Motor neuron (in vitro differentiated cells): ENCODE data around the gene ATP6AP1. TPM values are rescaled to one million over a fixed set of nuclear protein-coding genes. Genes with fewer than 3 reads are reported as not detected.
"Not testable (repeated sequence)": the region's sequence is repeated elsewhere in the genome, so short reads cannot be mapped to it uniquely, and the experiment has no call there.

Experiments used
- ATAC-seq, 8 experiments: fragments of 200-7000 bp; cut with Tn5 transposase; replicated peaks in 6 of 8; 2 replicates each; pipeline ENCODE4 v1.8.0; 2021; ENCODE audit warnings: mild to moderate bottlenecking in 8 of 8, moderate library complexity in 8 of 8
- H3K27ac ChIP-seq, 2 donors: fragments of 250-450 bp; sonication (Bioruptor Pico); 2 replicates each; pipeline ENCODE4 v1.9.0; 2021; ENCODE audit warnings: antibody characterized with exemption in 2 of 2, mild to moderate bottlenecking in 2 of 2, moderate library complexity in 1 of 2
- H3K4me1 ChIP-seq, 2 donors: fragments of 250-450 bp; sonication (Bioruptor Pico); replicated peaks in 1 of 2; 2 replicates each; pipeline ENCODE4 v1.6.1; 2021; ENCODE audit warnings: antibody characterized with exemption in 2 of 2, mild to moderate bottlenecking in 2 of 2, moderate library complexity in 1 of 2
- H3K4me3 ChIP-seq, 5 donors: fragments of 250-450 bp; sonication (Bioruptor Pico); 2 replicates each; pipeline ENCODE4 v1.9.0; 2021; ENCODE audit warnings: antibody characterized with exemption in 5 of 5, mild to moderate bottlenecking in 5 of 5, moderate library complexity in 4 of 5
- WGBS, 10 experiments: fragments of 450-650 bp; shearing (Covaris generic); methylation state at CpG; one replicate each; pipeline ENCODE4 v1.0.0; 2022; 5-methylcytosine and 5-hydroxymethylcytosine counted together
- in situ Hi-C, 9 experiments: fragments of 400-800 bp; cut with MboI; loops; one replicate each; pipeline ENCODE4 v1.15.0; 2021; ENCODE audit warnings: low sequenced_read_pairs in 9 of 9, low pct_unique_long_range_greater_than_20kb in 2 of 9; ENCODE audit not compliant: unreplicated experiment in 9 of 9
- total RNA-seq, 8 experiments: library from RNA; unstranded; fragments of 300-600 nt; gene quantifications; 2 replicates each; pipeline versions ENCODE4 v1.2.3 to v1.2.4, GENCODE V29; 2022

Gene ATP6AP1
- total RNA-seq, 8 experiments from 2014 or later = 67.6 to 164 (median 78.9) TPM

- H3K4me1 ChIP-seq, in situ Hi-C loops: not testable (repeated sequence)
- Histone ChIP-seq H3K27ac (peak overlapping the region in 1 of 2 donors; percentile 97), H3K4me3 (peak overlapping the region in 3 of 5 donors; percentile 25 to 65 (median 46))
- WGBS, 10 experiments = no CpG with 5 or more reads among the region's 121 CpGs
- peak; percentile 77 to 85 (median 82) for ATAC-seq
These were observed 38.4 kb upstream of the ATP6AP1 start for GRCh38 chrX:154389812-154390747.

GRCh38 chrX:154396363-154396762 lies 32.1 kb upstream of the ATP6AP1 start:
- ATAC-seq, in situ Hi-C loops: not testable (repeated sequence)
- peak overlapping the region in 1 of 2 donors; percentile 99 for H3K27ac ChIP-seq
- WGBS, 10 experiments = 61 to 100% (median 75%) methylated on average over 2 to 14 of the region's 17 CpGs; no CpG with 5 or more reads in 7 of the 10 experiments
- peak overlapping the region in 3 of 5 donors; percentile 76 to 86 (median 84) for H3K4me3 ChIP-seq
- peaks cover 14 to 18% of the 10 kb centered on the region in 2 donors for H3K4me1 ChIP-seq

GRCh38 chrX:154396973-154397887 lies 31.2 kb upstream of the ATP6AP1 start:
- peak overlapping the region; percentile 99 for H3K27ac ChIP-seq
- 0 to 100% (median 47%) methylated on average over 1 to 8 of the region's 53 CpGs; no CpG with 5 or more reads in 7 of the 10 experiments for WGBS, 10 experiments
- H3K4me1 ChIP-seq = peaks cover 14 to 18% of the 10 kb centered on the region in 2 donors
- in situ Hi-C loops = no loop called here
- peak; percentile 40 to 80 (median 71) for ATAC-seq
- peak overlapping the region; percentile 58 to 86 (median 76) for H3K4me3 ChIP-seq

GRCh38 chrX:154397888-154398667 lies 30.4 kb upstream of the ATP6AP1 start, which contains the start of gene RPL10:
TSS of gene RPL10 (plus strand) at chrX:154398377. CDS start at chrX:154398520, 143 bp downstream.
- in situ Hi-C loops = no loop called here
- peak; percentile 38 to 88 (median 81) for ATAC-seq
- Histone ChIP-seq H3K4me3 (peak within 1 kb of the TSS; percentile 58 to 86 (median 76)), H3K27ac (peak within 1 kb of the TSS; percentile 99), H3K4me1 (peaks cover 14 to 18% of the 10 kb centered on the region in 2 donors)
- WGBS, 10 experiments = 0 to 43% (median 0%) methylated on average over 1 to 11 of the region's 69 CpGs; no CpG with 5 or more reads in 7 of the 10 experiments

GRCh38 chrX:154398668-154399526 lies 29.6 kb upstream of the ATP6AP1 start:
- 0 to 35% (median 19%) methylated on average over 6 to 40 of the region's 49 CpGs; no CpG with 5 or more reads in 6 of the 10 experiments for WGBS, 10 experiments
- Histone ChIP-seq H3K27ac (peak overlapping the region; percentile 99), H3K4me3 (peak overlapping the region; percentile 58 to 86 (median 76)), H3K4me1 (peaks cover 14 to 18% of the 10 kb centered on the region in 2 donors)
- in situ Hi-C loops = no loop called here
- peak in 2 of 8 experiments; percentile 0 to 1 for ATAC-seq

GRCh38 chrX:154399527-154400368 lies 28.7 kb upstream of the ATP6AP1 start:
- Histone ChIP-seq H3K4me1 (peaks cover 14 to 18% of the 10 kb centered on the region in 2 donors), H3K4me3 (peak overlapping the region; percentile 58 to 86 (median 76)), H3K27ac (peak overlapping the region in 1 of 2 donors; percentile 99)
- no peak for ATAC-seq
- WGBS, 10 experiments = 47 to 50% methylated on average over 1 to 5 of the region's 14 CpGs; no CpG with 5 or more reads in 8 of the 10 experiments
- in situ Hi-C loops = no loop called here

GRCh38 chrX:154400369-154400817 lies 28.1 kb upstream of the ATP6AP1 start:
- in situ Hi-C loops, H3K4me3 ChIP-seq, ATAC-seq, H3K27ac ChIP-seq: not testable (repeated sequence)
- H3K4me1 ChIP-seq = peaks cover 14 to 18% of the 10 kb centered on the region in 2 donors
- WGBS, 10 experiments = 67% methylated on average over 1 of the region's 6 CpGs; no CpG with 5 or more reads in 9 of the 10 experiments

GRCh38 chrX:154401045-154401799 lies 27.3 kb upstream of the ATP6AP1 start:
- peak in 3 of 8 experiments; percentile 1 to 7 (median 1) for ATAC-seq
- Histone ChIP-seq H3K4me1 (peaks cover 14 to 18% of the 10 kb centered on the region in 2 donors), H3K4me3 (no peak overlapping the region), H3K27ac (no peak overlapping the region)
- WGBS, 10 experiments = 63% methylated on average over 3 of the region's 6 CpGs; no CpG with 5 or more reads in 9 of the 10 experiments
- in situ Hi-C loops = no loop called here

- Histone ChIP-seq H3K4me3 (no peak overlapping the region), H3K27ac (no peak overlapping the region), H3K4me1 (peaks cover 10% of the 10 kb centered on the region in 2 donors)
- in situ Hi-C loops = no loop called here
- 15 to 100% (median 40%) methylated on average over 1 to 3 of the region's 6 CpGs; no CpG with 5 or more reads in 5 of the 10 experiments for WGBS, 10 experiments
- peak in 3 of 8 experiments; percentile 1 to 4 (median 3) for ATAC-seq
These were observed 26.4 kb upstream of the ATP6AP1 start for GRCh38 chrX:154401918-154402621.
